HG02870 (cell line): ENCODE results near the gene HS6ST2.
"Not testable (repeated sequence)": the region's sequence is repeated elsewhere in the genome, so short reads cannot be mapped to it uniquely, and the experiment has no call there.

ENCODE experiments used
- ATAC-seq: cut with Tn5 transposase; IDR thresholded peaks from one replicate; pipeline ENCODE4 v1.9.1; 2021; ENCODE audit warnings: mild to moderate bottlenecking, moderate library complexity; ENCODE audit not compliant: unreplicated experiment

The HS6ST2 gene

DNA sequence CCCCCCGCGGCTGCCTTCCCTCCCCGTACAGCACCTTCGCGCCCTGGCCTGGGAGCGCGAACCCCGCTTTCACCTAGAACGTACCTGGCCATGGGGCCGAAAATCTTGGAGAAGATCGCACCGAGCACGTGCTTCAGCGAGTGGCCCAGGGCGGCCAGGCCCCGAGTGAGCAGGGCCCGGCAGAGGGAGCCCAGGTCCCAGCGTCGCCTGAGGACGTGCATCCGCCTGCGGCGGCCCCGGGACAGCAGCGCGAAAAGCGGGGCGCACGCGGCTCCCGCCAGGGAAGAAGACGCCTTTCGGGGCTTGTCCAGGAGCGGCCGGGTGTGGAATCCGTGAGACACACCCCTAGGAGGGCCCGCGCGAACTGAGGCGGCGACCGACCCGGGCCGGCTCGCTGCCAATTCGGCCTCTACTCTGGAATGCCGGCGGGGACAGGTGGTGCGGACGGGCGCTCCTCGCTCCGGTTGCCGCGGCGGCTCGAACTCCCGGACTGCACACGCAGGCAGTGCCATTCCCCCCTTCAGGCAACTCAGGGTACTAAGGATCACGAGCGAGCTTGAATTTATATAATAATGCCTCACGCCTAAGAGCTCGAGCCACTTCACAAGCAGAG is at the start of gene HS6ST2:
TSS of gene HS6ST2 (minus strand) at position 539 of the 613 bp plus-strand sequence.
- no peak for ATAC-seq

DNA sequence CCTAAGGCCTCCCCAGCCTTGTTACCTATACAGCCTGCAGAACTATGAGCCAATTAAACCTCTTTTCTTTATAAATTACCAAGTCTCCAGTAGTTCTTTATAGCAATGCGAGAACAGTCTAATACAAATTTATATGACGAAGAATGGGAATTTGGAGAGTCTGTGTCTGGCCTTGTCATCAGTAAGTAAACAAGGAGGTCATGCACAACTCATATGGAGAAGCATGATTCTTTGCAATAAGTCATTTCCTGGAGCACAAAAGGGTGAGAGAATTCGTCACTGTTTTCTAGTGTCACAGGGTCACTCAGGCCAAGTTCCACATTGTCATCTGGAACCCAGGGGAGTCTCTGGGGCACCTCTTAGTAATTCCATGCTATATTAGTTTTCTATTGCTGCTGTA is 49.0 kb upstream of the HS6ST2 start:
- no peak for ATAC-seq

DNA sequence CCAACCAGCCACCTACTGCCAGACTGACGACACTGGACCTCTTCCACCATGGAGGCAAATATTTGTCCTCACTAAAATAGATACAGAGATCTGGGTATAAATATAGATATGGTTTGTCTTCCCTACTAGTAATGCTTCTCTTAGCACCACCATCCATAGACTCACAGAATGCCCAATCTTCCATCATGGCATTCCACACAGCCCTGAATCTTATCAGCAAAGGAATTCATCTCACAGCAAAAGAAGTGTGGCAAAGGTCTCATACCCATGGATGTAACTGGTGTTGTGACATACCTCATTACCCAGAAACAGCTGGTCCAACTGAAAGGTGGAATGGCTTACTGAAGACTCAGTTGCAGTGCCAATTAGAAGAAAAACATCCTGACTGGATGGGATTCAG is 47.2 kb upstream of the HS6ST2 start:
- no peak for ATAC-seq

DNA sequence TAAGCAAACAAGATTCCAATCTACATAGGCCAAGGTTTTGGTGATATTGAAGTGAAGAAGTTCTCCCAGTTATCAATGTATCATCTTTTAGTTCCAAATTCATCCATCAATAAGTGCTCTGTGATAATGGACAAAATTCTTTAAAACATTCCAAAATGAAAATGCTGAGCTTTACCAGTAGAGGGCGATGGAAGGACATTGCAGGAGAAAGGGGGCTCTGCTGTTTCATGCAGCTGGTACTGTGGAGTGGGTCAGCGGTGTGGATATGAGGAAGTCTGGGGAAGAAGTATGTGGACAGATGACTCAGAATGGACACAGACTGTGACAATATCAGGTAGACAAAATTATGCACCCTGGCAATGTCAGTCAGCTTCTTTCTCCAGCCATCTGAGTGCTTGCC is 46.6 kb upstream of the HS6ST2 start:
- no peak for ATAC-seq

DNA sequence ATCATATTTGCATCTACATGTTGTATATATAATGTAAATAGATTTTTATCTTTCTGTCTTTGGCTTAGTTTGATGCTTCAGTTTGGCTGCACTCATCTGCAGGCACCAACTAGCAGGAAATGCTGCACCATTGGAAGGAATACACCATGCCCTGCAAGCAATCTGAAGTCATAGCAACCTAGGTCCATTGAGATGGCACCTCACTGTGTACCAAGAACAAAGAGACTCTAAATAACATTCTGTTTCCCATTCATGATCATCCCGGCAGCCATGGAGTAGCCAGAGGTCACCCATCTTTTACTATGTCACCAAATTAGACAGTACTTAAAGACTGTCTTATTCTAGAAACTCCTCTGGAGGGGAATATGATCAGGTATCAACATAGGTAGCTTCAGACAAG is 40.8 kb upstream of the HS6ST2 start:
- ATAC-seq, result no peak

GRCh38 chrX:132990835-132991234 is 32.4 kb upstream of the HS6ST2 start:
- no peak for ATAC-seq

- no peak for ATAC-seq
Observed at GRCh38 chrX:132986556-132986955, 28.1 kb upstream of the HS6ST2 start.

- ATAC-seq, result no peak
Observed at GRCh38 chrX:132984058-132984650, 25.7 kb upstream of the HS6ST2 start.

DNA sequence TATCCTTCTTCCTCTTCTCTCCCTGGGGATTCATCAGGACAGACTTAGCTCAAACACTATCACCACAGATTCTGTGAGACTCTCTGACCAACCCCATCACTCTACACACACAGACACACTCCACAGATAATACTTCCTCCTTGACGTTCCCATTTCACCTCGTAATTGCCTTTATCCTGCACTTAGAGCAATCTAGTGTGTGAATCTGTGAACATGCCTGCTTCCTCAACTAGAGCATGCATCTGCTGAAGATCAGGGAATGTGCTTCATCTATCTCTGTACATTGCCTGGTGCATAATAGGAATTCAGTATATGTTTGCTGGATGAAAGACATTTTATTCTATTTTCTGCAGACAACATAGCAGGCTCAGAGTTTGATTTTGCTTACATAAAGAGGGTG is 25.1 kb upstream of the HS6ST2 start:
- ATAC-seq, result no peak

- ATAC-seq, result not testable (repeated sequence)
Observed at GRCh38 chrX:132980035-132980434, 21.6 kb upstream of the HS6ST2 start.

DNA sequence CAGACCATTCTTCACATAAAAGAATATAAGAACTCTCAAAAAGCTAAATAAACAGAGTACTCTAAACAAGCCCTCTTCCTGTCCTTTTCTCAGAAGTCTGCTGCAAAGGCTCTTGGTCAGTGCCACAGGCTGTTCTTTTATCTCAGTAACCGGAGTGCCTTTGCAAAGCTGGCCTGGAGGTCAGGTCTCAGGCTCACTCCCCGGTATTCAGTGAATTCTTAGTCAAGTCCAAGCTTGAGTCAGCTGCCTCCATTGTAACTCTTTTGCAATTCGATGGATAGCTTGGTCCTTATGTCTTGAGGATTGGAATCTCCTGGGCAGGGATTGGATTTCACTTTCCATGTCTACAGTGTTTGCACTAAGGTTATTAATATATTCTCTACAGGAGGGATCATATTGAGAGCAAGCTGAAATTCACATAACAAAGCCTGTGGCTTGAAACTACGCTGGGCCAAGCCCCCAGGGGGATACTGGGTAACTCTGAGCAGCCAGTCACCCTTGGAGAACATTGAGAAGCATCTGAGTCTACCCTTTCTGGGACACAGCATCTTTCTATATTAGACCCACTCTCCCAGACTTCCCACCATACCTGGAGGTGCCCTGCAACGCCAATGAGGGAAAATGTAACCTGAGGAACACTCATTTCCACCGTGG is 10.0 kb upstream of the HS6ST2 start:
- ATAC-seq, result no peak

DNA sequence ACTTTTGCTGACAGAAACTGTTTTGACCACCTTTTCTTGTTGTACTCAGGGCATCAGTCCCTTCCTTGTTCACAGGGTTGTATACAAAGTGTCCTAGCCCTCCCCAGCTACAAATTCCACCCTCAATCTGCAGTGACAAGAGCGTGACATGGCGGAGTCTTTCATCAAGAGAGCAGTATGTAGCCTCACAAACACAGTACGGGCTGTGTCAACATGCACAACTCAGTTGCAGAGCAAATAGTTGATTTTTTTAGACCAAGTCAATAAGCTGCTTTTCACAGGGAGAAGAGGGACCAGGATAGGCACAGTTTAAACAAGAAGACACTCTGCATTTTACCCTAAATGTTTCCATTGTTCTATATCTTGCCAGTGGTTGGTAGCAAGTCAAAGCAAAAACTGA is 8.6 kb upstream of the HS6ST2 start:
- ATAC-seq, result no peak

DNA sequence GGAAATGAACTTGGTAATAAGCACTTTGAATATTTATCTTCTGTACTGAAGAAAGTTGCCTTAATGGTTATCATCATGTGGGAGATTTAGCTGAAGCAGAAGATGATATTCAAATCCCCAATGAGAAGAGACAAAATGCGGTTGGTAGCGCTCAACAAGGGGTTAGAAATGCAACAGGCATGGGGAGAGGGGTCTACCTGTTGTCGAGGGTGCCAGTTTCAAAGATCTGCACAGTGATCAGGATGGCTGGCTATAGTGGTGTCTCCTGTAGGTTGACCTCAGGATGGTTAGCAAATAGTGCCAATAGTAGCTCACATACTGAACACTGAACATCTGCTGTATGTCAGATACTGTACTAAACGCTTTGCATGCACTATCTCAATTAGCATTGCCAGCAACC is 7.0 kb upstream of the HS6ST2 start:
- no peak for ATAC-seq

- ATAC-seq, result no peak
Observed at GRCh38 chrX:132961511-132961910, 3.1 kb upstream of the HS6ST2 start.

- no peak for ATAC-seq
Observed at GRCh38 chrX:132957211-132958090, 978 bp downstream of the HS6ST2 start.

DNA sequence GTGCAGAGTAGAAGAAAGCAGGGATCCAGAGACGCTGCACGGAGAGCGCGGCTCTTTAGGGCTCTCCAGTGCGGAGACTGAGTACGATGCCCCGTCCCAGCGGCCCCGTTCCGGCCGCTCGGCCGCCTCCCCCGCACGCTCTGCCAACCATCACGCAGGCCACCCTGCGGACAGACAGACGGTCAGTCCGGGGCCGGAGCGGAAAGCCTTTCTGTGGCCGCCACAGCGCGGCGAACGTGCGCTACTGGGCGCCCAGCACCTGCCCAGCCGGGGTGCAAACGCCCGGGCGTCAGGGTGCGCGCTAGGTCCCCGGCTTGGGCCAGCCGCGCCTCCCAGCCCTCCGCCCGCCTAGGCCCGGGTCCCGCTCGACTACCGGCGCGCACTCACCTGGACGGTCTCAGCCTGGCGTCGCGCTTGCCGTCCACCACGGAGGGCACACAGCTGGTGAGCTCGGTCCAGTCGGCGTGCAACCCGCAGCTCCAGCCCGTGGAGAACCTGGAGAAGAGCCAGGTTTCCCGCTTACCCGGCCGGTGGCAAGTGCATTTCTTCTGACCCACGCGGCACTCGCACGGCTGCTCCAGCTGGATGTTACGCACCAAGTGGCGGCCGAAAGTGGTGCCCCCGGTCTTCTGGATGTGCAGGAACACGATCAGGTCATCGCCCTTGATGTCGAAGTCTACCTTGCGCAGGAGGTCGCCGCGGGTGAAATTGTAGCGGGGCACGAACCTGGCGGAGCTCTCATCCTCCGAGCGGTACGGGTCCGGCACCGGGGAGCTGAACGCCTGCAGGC is 1.8 kb downstream of the HS6ST2 start:
- no peak for ATAC-seq

GRCh38 chrX:132955690-132956089 is 2.7 kb downstream of the HS6ST2 start:
- ATAC-seq, result no peak

DNA sequence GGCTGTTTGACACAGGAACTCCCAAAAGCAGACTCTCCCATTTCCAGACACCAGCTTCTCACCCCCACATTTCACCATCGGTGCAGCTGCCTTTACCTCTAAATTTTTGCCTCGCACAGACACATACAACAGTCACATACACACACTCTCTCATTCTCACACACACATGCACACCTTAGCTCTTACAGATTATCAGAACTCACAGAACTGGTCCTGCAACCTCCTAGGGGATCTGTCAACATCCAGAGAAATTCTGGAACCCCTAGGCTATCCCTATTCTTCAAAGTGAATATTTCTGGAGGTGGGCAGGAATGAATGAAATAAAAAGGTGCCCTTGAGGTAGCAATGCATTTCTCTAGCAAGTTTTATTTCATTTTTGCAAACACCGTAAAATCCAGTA is 4.1 kb downstream of the HS6ST2 start:
- ATAC-seq, result no peak

DNA sequence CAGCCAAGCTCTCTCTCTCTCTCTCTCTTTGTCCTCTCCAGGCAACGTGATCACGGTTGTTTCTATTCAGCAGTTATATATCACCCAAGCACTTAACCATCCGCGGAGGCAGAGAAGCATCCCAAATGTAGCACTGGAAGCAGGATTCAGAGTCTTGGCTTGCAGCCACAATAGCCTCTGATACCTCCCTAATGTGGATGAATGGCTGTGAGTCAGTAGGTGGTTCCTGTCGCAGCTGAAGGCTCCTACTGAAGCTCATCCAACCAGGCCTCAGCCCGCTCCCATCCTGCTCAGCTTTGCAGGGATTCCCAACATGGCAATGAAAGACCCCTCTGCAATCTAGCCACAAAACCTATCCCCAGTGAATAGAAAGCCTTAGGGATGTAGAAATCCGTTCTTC is 5.1 kb downstream of the HS6ST2 start:
- no peak for ATAC-seq

DNA sequence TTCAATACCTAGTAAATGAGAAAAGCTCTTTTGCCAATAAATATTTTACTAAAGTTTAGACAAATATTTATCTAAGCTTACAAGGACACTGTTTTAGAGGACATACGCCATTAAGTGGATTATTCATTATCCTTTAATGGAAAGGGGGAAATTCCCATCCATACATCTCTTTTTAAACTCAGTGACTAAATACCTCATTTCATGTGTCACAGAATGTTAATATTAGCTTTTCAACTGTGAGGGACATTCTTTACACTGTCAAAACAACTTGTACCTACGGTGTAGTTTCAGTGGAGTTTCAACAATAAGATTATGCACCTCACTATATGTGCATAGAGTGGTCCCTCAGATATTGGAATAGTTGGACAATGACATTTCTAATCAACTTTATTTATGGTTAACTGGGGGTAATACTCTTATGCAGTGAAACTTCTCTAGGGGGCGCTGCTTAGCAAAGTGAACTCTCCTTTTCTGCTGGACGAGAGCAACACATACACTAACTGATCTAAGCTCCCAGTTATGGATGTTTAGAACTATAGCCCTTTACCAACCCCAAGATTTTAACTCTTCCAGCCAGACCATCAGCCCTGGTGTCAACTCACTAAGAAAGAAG is 9.7 kb downstream of the HS6ST2 start:
- no peak for ATAC-seq
